ENCODE results near the gene PRAMEF1.
"Not testable (repeated sequence)": the region's sequence is repeated elsewhere in the genome, so short reads cannot be mapped to it uniquely, and the experiment has no call there.

The PRAMEF1 gene

DNA sequence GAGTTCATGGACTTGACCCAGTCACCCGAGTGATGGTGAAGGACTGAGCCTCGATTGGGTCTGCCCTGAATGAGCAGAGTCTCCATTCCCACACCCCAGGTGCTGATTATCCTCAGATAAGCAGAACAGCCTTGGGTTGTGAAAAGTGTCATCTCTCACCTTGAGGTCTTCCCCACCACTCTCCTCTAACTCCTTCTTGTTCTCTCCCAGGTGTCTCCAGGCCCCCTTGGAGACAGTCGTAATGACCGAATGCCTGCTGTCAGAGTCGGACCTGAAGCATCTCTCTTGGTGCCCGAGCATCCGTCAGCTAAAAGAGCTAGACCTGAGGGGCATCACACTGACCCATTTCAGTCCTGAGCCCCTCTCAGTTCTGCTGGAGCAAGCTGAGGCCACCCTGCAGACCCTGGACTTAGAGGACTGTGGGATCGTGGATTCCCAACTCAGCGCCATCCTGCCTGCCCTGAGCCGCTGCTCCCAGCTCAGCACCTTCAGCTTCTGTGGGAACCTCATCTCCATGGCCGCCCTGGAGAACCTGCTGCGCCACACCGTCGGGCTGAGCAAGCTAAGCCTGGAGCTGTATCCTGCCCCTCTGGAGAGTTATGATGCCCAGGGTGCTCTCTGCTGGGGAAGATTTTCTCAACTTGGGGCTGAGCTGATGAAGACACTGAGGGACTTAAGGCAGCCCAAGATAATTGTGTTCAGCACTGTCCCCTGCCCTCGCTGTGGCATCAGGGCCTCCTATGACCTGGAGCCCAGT is 14.2 kb upstream of the PRAMEF1 start:
- DNase-seq, result no peak

DNA sequence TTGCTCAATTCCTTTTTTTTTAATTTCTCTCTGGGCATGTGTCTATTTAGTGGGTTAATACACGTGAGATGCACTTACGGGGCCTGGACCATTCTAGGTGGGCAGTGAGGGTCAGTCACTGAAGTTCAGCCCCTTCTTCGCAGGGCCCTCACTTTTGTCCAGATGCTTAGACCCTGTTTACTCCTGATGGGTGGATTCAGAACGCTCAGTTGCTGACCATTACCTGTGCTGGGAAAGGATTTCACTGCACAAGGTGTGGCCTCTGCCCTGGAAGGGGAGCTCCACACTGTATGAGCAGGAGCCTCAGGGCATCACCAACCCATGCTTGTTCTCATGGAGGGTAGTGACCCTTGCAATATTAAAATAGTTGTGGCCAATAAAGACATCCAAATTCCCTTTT is 13.1 kb upstream of the PRAMEF1 start:
- DNase-seq, result no peak

DNA sequence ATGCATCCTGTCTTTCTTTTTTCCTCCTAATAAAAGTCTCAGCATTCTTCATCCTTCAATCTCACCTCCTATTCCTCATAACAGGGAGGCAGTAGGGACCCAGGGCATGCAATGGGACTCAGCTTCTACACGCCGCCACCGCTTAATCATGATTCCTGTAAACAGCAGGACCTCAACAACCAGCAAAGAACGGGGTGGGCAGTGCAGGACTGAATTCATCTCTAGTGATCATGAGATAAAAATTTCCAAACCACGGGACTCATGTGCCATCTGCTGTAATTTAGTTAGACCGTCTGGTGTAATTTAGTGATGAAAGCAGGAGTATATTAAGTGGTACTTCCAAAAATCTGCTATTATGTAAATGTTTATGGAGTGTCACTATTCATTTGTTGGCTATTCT is 12.3 kb upstream of the PRAMEF1 start:
- DNase-seq, result no peak

DNA sequence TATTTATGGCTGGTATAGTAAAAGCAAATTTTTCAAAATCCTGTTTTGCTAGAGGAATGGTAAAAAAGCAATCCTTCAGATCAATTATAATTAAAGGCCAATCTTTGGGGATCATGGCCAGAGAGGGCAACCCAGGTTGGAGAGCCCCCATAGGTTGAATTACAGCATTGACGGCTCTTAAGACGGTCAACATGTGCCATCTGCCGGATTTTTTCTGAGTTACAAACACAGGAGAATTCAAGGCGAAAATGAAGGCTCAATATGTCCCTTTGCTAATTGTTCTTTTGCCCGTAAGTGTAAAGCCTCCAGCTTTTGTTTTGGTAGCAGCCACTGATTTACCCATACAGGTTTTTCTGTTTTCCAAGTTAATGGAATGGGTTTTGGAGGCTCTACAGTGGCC is 9.7 kb upstream of the PRAMEF1 start:
- DNase-seq, result not testable (repeated sequence)

DNA sequence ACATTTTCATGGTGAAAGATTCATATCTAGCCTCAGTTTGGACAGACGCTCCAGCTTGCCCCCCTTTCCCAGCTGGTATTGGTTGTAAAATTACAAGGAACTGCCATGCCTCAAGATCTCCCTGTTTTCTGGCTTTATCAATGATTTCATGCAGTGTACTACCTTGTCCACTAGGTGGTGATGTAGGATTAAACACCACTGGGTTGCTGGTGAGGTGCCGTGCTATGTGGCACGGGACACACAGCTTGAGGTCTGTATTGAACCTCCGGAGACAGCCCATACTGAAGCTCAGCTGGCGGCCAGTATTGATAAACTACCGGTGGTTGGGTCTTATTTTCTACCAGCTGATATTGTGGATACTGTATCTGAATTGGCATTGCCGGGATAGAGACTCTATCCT is 7.4 kb upstream of the PRAMEF1 start:
- DNase-seq, result not testable (repeated sequence)

DNA sequence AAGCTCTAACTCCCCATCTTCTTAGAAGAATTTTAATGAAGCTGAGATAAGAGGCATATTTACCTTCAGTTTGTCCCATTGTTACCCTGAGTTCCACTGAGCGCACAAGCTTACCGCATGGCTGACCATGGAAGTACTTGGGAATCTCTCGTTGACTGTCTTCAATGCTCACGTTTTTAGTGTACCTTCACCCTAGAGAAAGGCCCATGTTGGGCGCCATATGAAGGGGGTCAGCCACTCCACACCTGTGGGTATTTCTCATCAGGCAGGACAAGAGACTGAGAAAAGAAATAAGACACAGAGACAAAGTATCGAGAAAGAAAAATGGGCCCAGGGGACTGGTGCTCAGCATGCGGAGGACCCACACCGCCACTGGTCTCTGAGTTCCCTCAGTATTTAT is 6.5 kb upstream of the PRAMEF1 start:
- not testable (repeated sequence) for DNase-seq

DNA sequence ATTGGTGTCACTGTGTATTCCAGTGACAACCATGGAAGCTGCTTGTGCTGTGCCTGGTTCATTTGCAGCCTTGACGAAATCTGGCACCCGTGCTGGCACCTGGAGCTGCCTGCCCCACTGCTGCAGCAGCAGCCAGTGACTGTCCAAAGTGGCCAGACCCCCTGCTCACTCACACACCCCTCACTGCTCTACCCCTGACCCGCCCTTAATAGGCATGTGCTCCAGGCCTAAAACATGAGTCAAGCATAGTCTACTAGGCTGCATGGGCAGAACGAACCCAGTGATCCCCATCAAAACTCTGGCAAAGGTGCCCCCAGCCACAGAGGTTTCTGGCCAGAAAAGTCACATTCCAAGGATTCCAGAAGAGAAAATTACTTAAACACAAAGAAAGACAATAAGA is 7.7 kb downstream of the PRAMEF1 start:
- no peak for DNase-seq

DNA sequence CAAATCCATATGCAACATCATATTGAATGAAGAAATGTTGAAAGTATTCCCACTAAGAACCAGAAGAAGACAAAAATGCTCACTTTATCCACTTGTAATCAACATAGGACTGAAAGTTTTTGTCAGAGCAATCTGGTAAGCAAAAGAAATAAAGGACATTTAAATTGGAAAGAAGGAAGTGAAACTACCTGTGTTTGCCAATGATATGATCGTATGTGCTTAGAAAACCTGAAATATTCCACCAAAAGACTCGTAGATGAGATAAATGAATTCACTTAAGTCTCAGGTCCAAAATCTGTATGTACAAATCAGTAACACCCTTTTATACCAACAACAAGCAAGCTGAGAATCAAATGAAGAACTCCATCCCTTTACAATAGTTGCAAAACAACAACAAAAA is 8.5 kb downstream of the PRAMEF1 start:
- no peak for DNase-seq

DNA sequence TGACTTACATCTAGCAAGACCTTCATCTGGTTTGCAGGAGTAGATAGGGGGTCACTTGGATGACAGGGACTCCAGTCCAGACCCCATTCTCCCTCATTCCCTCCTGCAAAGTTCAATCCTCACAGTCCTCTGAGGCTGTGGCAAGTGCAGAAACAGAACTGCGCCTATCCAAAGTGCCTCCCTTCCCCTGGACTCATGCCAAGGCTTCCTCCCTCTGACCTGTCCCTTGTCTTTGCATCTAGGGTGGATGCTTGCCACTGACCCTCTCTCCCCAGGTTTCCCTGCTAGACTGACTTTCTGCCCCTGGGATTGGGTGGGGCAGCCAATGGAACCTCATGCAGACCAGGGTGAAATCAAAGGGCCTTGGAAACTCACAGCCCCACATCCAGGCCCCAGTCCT is 18.7 kb downstream of the PRAMEF1 start:
- DNase-seq, result no peak

DNA sequence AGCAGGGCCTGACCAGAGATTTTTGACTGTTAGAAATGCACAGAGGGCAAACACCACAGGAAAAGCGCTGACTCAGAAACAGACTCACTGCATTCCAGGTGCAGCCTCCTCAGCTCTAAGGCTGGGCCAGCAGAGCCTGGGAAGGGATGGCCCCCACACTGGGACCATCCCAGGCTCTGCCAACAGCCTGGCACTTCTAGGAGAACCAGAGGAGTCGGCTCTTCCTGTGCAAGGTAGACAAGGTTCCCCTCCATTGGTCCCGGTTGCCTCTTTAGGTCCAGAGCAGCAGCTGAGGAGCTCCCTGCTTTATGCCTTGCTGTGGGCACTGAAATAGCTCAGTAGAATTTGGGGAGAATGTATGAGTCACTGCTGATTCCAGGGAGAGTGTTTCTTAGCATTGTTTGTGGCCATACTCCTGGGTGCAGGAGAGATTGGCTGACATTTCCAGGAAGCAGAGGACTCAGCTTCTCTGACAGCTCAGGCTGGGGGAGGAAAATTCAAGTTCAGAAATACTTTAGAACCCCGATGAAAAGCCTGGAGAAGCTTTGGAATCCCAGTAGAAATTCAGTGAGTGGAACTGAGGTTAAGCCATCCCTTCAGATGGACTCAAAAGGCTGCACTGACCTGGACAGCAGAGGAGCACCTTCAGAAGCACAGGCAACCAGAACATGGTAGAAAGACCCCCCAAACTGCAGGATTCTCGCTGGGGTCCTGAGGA is 19.7 kb downstream of the PRAMEF1 start:
- no peak for DNase-seq

DNA sequence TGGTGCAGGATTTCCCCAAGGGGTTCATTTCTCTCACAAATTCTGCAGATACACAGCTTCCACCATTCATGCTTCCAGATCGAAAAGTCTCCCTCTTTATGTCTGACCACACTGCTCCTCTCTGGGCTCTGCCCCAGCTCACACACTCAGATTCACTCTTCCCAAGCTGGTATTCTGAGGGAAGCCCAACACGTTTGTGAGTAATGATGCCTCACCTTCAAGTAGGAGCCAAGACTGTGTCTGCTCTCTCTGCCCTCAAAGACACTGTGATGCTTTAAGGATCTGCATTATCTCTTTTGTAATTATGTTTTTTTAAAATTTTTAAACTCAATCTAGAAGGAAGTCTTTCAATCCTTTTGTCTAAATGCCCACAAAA is 20.2 kb downstream of the PRAMEF1 start:
- no peak for DNase-seq

DNA sequence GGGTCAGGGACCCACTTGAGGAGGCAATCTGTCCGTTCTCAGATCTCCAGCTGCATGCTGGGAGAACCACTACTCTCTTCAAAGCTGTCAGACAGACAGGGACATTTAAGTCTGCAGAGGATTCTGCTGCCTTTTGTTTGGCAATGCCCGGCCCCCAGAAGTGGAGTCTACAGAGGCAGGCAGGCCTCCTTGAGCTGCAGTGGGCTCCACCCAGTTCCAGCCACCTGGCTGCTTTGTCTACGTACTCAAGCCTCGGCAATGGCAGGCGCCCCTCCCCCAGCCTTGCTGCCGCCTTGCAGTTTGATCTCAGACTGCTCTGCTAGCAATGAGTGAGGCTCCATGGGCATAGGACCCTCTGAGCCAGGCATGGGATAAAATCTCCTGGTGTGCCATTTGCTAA is 27.9 kb downstream of the PRAMEF1 start:
- DNase-seq, result not testable (repeated sequence)

DNA sequence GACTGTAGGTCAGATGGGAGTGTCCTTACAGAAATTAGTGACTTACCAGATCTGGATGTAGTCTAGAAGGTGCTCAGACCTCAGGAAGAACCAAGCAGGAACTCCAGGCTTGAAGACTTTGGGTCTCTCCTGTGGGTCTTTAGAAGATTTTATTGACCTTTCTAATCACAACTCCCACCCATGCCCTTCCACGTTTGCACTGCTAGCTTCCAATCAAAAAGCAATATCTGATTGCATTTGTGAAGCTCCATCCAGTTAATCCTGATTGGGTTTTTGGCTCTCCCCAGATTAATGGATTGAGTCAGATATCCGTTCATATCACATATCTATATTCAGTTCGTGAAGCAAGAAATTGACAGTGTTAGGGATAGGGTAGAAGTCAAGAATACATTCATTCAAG is 40.1 kb downstream of the PRAMEF1 start, which contains the start of gene PRAMEF11:
Gene PRAMEF11, minus strand, starts transcription at position 101 of the 400 bp plus-strand sequence. CDS start 2,621 bp downstream, outside the sequence.
- not testable (repeated sequence) for DNase-seq

DNA sequence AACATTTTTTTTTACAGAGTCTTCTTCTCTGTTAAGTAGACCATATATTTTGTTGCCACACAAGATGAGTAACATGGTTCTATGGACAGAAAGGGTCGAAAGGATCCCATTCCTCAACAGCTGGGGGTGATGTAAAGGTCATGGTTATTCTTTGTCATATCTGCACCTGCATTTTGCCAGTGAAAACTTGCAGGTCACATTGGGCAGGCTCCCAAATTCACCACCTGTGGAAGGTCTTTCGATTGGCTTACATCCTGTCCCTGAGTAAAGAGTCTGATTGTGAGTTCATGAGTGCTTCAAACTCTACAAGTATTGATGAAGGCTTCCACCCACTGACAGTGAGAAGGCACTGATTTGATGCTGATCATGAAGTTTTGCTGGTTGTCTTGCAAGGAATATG is 42.1 kb downstream of the PRAMEF1 start:
- DNase-seq, result not testable (repeated sequence)

Data from NCI-H2107 (cell line).